ENCODE data around the gene SLC44A4.

Gene SLC44A4

GRCh38 chr6:31862344-31863235 is 16.2 kb downstream of the SLC44A4 start, which contains the start of gene NEU1:
NEU1 (minus strand) TSS chr6:31862821; CDS start chr6:31862776, 45 bp downstream.
- DNase-seq = peak; percentile 100
- H3K9me2 ChIP-seq (replicated peaks; ENCODE audit: insufficient read depth, low read length) = no peaks in the 10 kb centered on the region
- peaks cover 12% of the 10 kb centered on the region for H3K79me2 ChIP-seq (ENCODE audit: low read length)
- H2AFZ ChIP-seq (ENCODE audit: low read length) = peak within 1 kb of the TSS; percentile 99
- no peaks in the 10 kb centered on the region; the same call in 1 of the 2 replicates for H3K27me3 ChIP-seq (replicated peaks; ENCODE audit: insufficient read depth, low read length)
- peaks cover 11% of the 10 kb centered on the region for H3F3A ChIP-seq (ENCODE audit: insufficient read depth, low read length)
- H4K20me1 ChIP-seq (ENCODE audit: insufficient read depth, low read length) = no peaks in the 10 kb centered on the region
- TF ChIP-seq EZH2 (optimal IDR thresholded peaks at IDR 0.05; ENCODE audit: low read depth, low read length) (no peak), EZH2phosphoT487 (IDR thresholded peaks at IDR 0.05; ENCODE audit: low read length) (no peak), CTCF (IDR thresholded peaks at IDR 0.05; ENCODE audit: low read length) (no peak)
- no peaks in the 10 kb centered on the region for H3K9me3 ChIP-seq (replicated peaks; ENCODE audit: insufficient read depth, low read length)
- H3K27ac ChIP-seq (ENCODE audit: low read length) = peak within 1 kb of the TSS; percentile 79; the same call in 1 of the 2 replicates
- H3K4me1 ChIP-seq (ENCODE audit: low read length) = peaks cover 5% of the 10 kb centered on the region
- H3K4me2 ChIP-seq (ENCODE audit: low read depth, low read length) = peak within 1 kb of the TSS; percentile 98
- H3K36me3 ChIP-seq (replicated peaks; ENCODE audit: insufficient read depth, low read length) = no peaks in the 10 kb centered on the region
- peak within 1 kb of the TSS; percentile 84 for H3K4me3 ChIP-seq (ENCODE audit: low read length)
- H3K9ac ChIP-seq (ENCODE audit: low read length) = peak within 1 kb of the TSS; percentile 78

GRCh38 chr6:31861919-31862343 is 16.9 kb downstream of the SLC44A4 start:
- Histone ChIP-seq H3K9me3 (replicated peaks; ENCODE audit: insufficient read depth, low read length) (no peaks in the 10 kb centered on the region), H3K9ac (ENCODE audit: low read length) (peak overlapping the region; percentile 78), H3K4me1 (ENCODE audit: low read length) (peaks cover 5% of the 10 kb centered on the region), H3K4me2 (ENCODE audit: low read depth, low read length) (peak overlapping the region; percentile 98), H3K36me3 (replicated peaks; ENCODE audit: insufficient read depth, low read length) (no peaks in the 10 kb centered on the region), H4K20me1 (ENCODE audit: insufficient read depth, low read length) (no peaks in the 10 kb centered on the region), H3F3A (ENCODE audit: insufficient read depth, low read length) (peaks cover 11% of the 10 kb centered on the region), H3K79me2 (ENCODE audit: low read length) (peaks cover 12% of the 10 kb centered on the region), H3K4me3 (ENCODE audit: low read length) (peak overlapping the region; percentile 84), H3K27me3 (replicated peaks; ENCODE audit: insufficient read depth, low read length) (no peaks in the 10 kb centered on the region), H2AFZ (ENCODE audit: low read length) (peak overlapping the region; percentile 63), H3K27ac (ENCODE audit: low read length) (no peak overlapping the region), H3K9me2 (replicated peaks; ENCODE audit: insufficient read depth, low read length) (no peaks in the 10 kb centered on the region)
- TF ChIP-seq EZH2 (optimal IDR thresholded peaks at IDR 0.05; ENCODE audit: low read depth, low read length) = no peak
- no peak for TF ChIP-seq EZH2phosphoT487 (IDR thresholded peaks at IDR 0.05; ENCODE audit: low read length)
- no peak for TF ChIP-seq CTCF (IDR thresholded peaks at IDR 0.05; ENCODE audit: low read length)
- no peak for DNase-seq

GRCh38 chr6:31861150-31861549 is 17.6 kb downstream of the SLC44A4 start:
- peaks cover 5% of the 10 kb centered on the region for H3K4me1 ChIP-seq (ENCODE audit: low read length)
- TF ChIP-seq EZH2 (optimal IDR thresholded peaks at IDR 0.05; ENCODE audit: low read depth, low read length) (no peak), EZH2phosphoT487 (IDR thresholded peaks at IDR 0.05; ENCODE audit: low read length) (no peak), CTCF (IDR thresholded peaks at IDR 0.05; ENCODE audit: low read length) (no peak)
- no peak overlapping the region for H3K4me3 ChIP-seq (ENCODE audit: low read length)
- no peaks in the 10 kb centered on the region for H4K20me1 ChIP-seq (ENCODE audit: insufficient read depth, low read length)
- no peak for DNase-seq
- H3K36me3 ChIP-seq (replicated peaks; ENCODE audit: insufficient read depth, low read length) = no peaks in the 10 kb centered on the region
- H3K79me2 ChIP-seq (ENCODE audit: low read length) = peaks cover 12% of the 10 kb centered on the region
- no peaks in the 10 kb centered on the region for H3K27me3 ChIP-seq (replicated peaks; ENCODE audit: insufficient read depth, low read length)
- H3F3A ChIP-seq (ENCODE audit: insufficient read depth, low read length) = peaks cover 11% of the 10 kb centered on the region
- H3K9me2 ChIP-seq (replicated peaks; ENCODE audit: insufficient read depth, low read length) = no peaks in the 10 kb centered on the region
- no peak overlapping the region for H3K27ac ChIP-seq (ENCODE audit: low read length)
- H3K4me2 ChIP-seq (ENCODE audit: low read depth, low read length) = no peak overlapping the region
- H3K9me3 ChIP-seq (replicated peaks; ENCODE audit: insufficient read depth, low read length) = no peaks in the 10 kb centered on the region
- no peak overlapping the region for H3K9ac ChIP-seq (ENCODE audit: low read length)
- H2AFZ ChIP-seq (ENCODE audit: low read length) = no peak overlapping the region

Data from MM.1S (cell line).